ENCODE results near the gene GHSR.

Gene GHSR

GRCh38 chr3:172402090-172402489 lies 46.2 kb downstream of the GHSR start:
- H3K36me3 ChIP-seq: peaks cover 7% of the 10 kb centered on the region
- H4K20me1 ChIP-seq: no peaks in the 10 kb centered on the region
- H3K9me3 ChIP-seq: no peaks in the 10 kb centered on the region
- no peak overlapping the region for H3K9ac ChIP-seq
- no peak overlapping the region for H3K4me3 ChIP-seq
- H3K27ac ChIP-seq: no peak overlapping the region
- no peak overlapping the region for H3K4me2 ChIP-seq
- TF ChIP-seq Cebpa-rat (IDR thresholded peaks at IDR 0.05): no peak
- no peaks in the 10 kb centered on the region for H3K27me3 ChIP-seq
- H3K4me1 ChIP-seq: no peaks in the 10 kb centered on the region

- H3K36me3 ChIP-seq: peaks cover 13% of the 10 kb centered on the region
These were observed 49.8 kb downstream of the GHSR start for GRCh38 chr3:172398484-172398883.

GRCh38 chr3:172397716-172398405 lies 50.4 kb downstream of the GHSR start:
- Histone ChIP-seq H3K4me2 (no peak overlapping the region), H3K27ac (no peak overlapping the region), H3K9ac (no peak overlapping the region), H3K4me1 (no peaks in the 10 kb centered on the region), H3K4me3 (no peak overlapping the region), H3K9me3 (no peaks in the 10 kb centered on the region), H3K27me3 (no peaks in the 10 kb centered on the region), H3K36me3 (peaks cover 13% of the 10 kb centered on the region), H4K20me1 (no peaks in the 10 kb centered on the region)
- TF ChIP-seq Cebpa-rat (IDR thresholded peaks at IDR 0.05): no peak; the same call in 1 of the 2 replicates

More at GRCh38 chr3:172398484-172398883, 49.8 kb downstream of the GHSR start:
- no peak for TF ChIP-seq Cebpa-rat (IDR thresholded peaks at IDR 0.05)
- Histone ChIP-seq H4K20me1 (no peaks in the 10 kb centered on the region), H3K9me3 (no peaks in the 10 kb centered on the region), H3K4me2 (no peak overlapping the region), H3K27me3 (no peaks in the 10 kb centered on the region), H3K9ac (no peak overlapping the region), H3K27ac (no peak overlapping the region), H3K4me1 (no peaks in the 10 kb centered on the region), H3K4me3 (no peak overlapping the region)

- Histone ChIP-seq H3K27ac (no peak overlapping the region), H3K4me2 (no peak overlapping the region), H3K9me3 (no peaks in the 10 kb centered on the region), H3K4me3 (no peak overlapping the region), H3K4me1 (no peaks in the 10 kb centered on the region), H3K9ac (no peak overlapping the region), H3K27me3 (no peaks in the 10 kb centered on the region), H3K36me3 (peaks cover 13% of the 10 kb centered on the region), H4K20me1 (no peaks in the 10 kb centered on the region)
- TF ChIP-seq Cebpa-rat (IDR thresholded peaks at IDR 0.05): no peak
These were observed 51.9 kb downstream of the GHSR start for GRCh38 chr3:172396400-172396799.

GRCh38 chr3:172394692-172395091 lies 53.6 kb downstream of the GHSR start:
- H3K9ac ChIP-seq: no peak overlapping the region
- H3K27me3 ChIP-seq: no peaks in the 10 kb centered on the region
- TF ChIP-seq Cebpa-rat (IDR thresholded peaks at IDR 0.05): no peak
- H3K4me2 ChIP-seq: no peak overlapping the region
- no peaks in the 10 kb centered on the region for H3K9me3 ChIP-seq
- H4K20me1 ChIP-seq: no peaks in the 10 kb centered on the region
- H3K27ac ChIP-seq: no peak overlapping the region
- H3K36me3 ChIP-seq: peaks cover 9% of the 10 kb centered on the region; the same call in 1 of the 2 replicates
- H3K4me1 ChIP-seq: no peaks in the 10 kb centered on the region
- H3K4me3 ChIP-seq: no peak overlapping the region

All from BLaER1 (cell line).